ENCODE results near the gene CKLF. TPM values are rescaled to one million over a fixed set of nuclear protein-coding genes. Genes with fewer than 3 reads are reported as not detected.

The CKLF gene
- total and polyA plus RNA-seq, 7 experiments from 2014 or later: 24.1 to 160 (median 45.9) TPM

- peak; percentile 57 to 84 (median 75) for DNase-seq
- peak within 1 kb of the TSS; percentile 87 for H3K4me3 ChIP-seq (ENCODE audit: low read length)
- H3K27me3 ChIP-seq (ENCODE audit: control insufficient read depth in 2 of 2, insufficient read depth in 2 of 2, low read length in 2 of 2): no peaks in the 10 kb centered on the region
- intact Hi-C loops (cut with micrococcal nuclease): loop anchor here (1.0 to 5.0 kb wide), 13 partner anchors 14 to 276 kb away; partner anchors contain the start of genes CKLF (in 2 of the 2), CMTM4 (in 1 of the 2), DYNC1LI2 (in 1 of the 2) and PDP2 (in 1 of the 2)
- peak; percentile 77 for ATAC-seq
- peak within 1 kb of the TSS; percentile 80 to 99 (median 96) for H3K4me3 Mint-ChIP-seq
- CTCF ChIA-PET: interaction anchor here (0.6 to 2.3 kb wide), 11 partner anchors 10 to 200 kb away, joined by 3 to 11 read pairs (median 4); partner anchors contain the start of gene CKLF
- H3K36me3 Mint-ChIP-seq: peaks cover 0 to 24% (median 5%) of the 10 kb centered on the region in 5 donors
- H3K9me3 ChIP-seq (ENCODE audit: control insufficient read depth in 2 of 3, low read length in 3 of 3): peaks cover 0 to 12% (median 0%) of the 10 kb centered on the region in 3 experiments
- peaks cover 0 to 3% (median 0%) of the 10 kb centered on the region in 5 donors for H3K27me3 Mint-ChIP-seq
- H3K9me3 Mint-ChIP-seq: peaks cover 0 to 14% (median 4%) of the 10 kb centered on the region in 11 donors
- peaks cover 30 to 36% of the 10 kb centered on the region in 2 donors for H3K4me1 ChIP-seq (ENCODE audit: control insufficient read depth in 2 of 2, insufficient read depth in 2 of 2, low read length in 2 of 2)
- H3K4me1 Mint-ChIP-seq: peaks cover 31 to 58% (median 55%) of the 10 kb centered on the region in 7 donors
- peak within 1 kb of the TSS; percentile 89 to 98 (median 94) for H3K27ac Mint-ChIP-seq
- POLR2A ChIA-PET: interaction anchor here (0.6 to 3.2 kb wide), 16 partner anchors 15 to 226 kb away, joined by 3 to 28 read pairs (median 5); partner anchors contain the start of genes CKLF, DYNC1LI2 and NAE1
- H3K27ac ChIP-seq (ENCODE audit: low read depth, low read length): peak within 1 kb of the TSS; percentile 74
- peaks cover 0 to 13% (median 0%) of the 10 kb centered on the region in 3 experiments for H3K36me3 ChIP-seq (ENCODE audit: control insufficient read depth in 2 of 3, insufficient read depth in 3 of 3, low read length in 3 of 3)
These were observed 52.2 kb downstream of the CKLF start, which contains the start of gene CMTM3 for GRCh38 chr16:66604376-66605176. CMTM3 (plus strand) TSS chr16:66604704; CDS start chr16:66604806, 102 bp downstream.

DNA sequence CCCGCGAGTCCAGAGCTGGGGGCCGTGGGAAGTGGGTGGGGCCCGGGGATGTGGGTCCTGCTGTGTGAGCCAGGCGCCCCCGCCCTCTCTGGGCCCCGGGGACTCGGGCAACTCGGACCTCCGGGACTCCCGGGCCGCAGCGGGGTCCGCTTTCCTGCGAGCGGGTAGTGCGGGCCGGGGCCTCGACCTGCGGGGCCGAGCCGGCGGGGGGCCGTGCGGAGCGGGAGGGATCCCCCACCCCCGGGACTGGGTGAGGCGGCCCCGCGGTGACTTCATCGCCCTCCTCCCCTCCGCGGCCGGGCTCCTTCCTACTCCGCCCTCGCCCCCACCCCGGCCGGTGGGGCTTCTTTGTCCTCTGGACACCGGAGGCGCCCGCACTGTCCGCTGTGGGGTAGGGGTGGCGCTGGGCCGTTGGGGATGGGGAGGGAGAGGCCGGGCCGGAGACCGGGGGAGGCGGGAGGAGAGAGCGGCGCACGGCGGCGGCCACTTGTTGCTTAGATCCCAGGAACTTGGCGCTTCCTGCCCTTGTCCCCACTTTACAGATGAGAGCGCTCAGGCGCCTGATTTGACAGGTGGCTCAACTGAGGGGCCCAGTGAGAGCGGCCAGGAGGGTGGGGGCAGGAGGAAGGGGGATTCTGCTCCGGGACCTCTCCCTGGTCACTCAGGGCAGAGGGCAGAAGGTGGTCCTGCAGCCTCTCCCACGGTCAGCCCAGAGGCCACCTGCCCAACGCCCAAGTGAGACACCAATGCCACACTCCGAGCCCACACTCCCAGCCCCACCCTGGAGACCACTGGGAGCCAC lies 53.0 kb downstream of the CKLF start:
- ATAC-seq (peak; percentile 12), DNase-seq (peak in 4 of 9 donors; percentile 29 to 68 (median 31))
- H3K36me3 ChIP-seq (ENCODE audit: control insufficient read depth in 2 of 3, insufficient read depth in 3 of 3, low read length in 3 of 3): peaks cover 5 to 21% (median 5%) of the 10 kb centered on the region in 3 experiments
- peak overlapping the region in 8 of 9 donors; percentile 46 to 87 (median 86) for H3K27ac Mint-ChIP-seq
- H3K4me1 ChIP-seq (ENCODE audit: control insufficient read depth in 2 of 2, insufficient read depth in 2 of 2, low read length in 2 of 2): peaks cover 22 to 36% of the 10 kb centered on the region in 2 donors
- intact Hi-C loops (cut with micrococcal nuclease): loop anchor here (1.0 to 5.0 kb wide), 7 partner anchors 45 to 275 kb away; partner anchors contain the start of genes CMTM4 (in 1 of the 2), DYNC1LI2 (in 1 of the 2) and PDP2 (in 1 of the 2)
- peaks cover 27 to 53% (median 49%) of the 10 kb centered on the region in 7 donors for H3K4me1 Mint-ChIP-seq
- peak overlapping the region; percentile 62 to 98 (median 81) for H3K4me3 Mint-ChIP-seq
- peaks cover 5 to 26% (median 6%) of the 10 kb centered on the region in 5 donors for H3K36me3 Mint-ChIP-seq
- peak overlapping the region; percentile 57 for H3K4me3 ChIP-seq (ENCODE audit: low read length)
- H3K27me3 Mint-ChIP-seq: peaks cover 0 to 3% (median 0%) of the 10 kb centered on the region in 5 donors
- ChIA-PET POLR2A (interaction anchor here (0.7 to 3.2 kb wide), 7 partner anchors 15 to 84 kb away, joined by 3 to 28 read pairs (median 4); partner anchors contain the start of gene CKLF), CTCF (interaction anchor here (0.9 to 2.3 kb wide), 2 partner anchors 15 to 43 kb away, joined by 3 to 11 read pairs; no protein-coding TSS in a partner anchor)
- H3K27ac ChIP-seq (ENCODE audit: low read depth, low read length): peak overlapping the region; percentile 74
- peaks cover 0 to 14% (median 4%) of the 10 kb centered on the region in 11 donors for H3K9me3 Mint-ChIP-seq
- no peaks in the 10 kb centered on the region for H3K27me3 ChIP-seq (ENCODE audit: control insufficient read depth in 2 of 2, insufficient read depth in 2 of 2, low read length in 2 of 2)
- peaks cover 0 to 12% (median 0%) of the 10 kb centered on the region in 3 experiments for H3K9me3 ChIP-seq (ENCODE audit: control insufficient read depth in 2 of 3, low read length in 3 of 3)

DNA sequence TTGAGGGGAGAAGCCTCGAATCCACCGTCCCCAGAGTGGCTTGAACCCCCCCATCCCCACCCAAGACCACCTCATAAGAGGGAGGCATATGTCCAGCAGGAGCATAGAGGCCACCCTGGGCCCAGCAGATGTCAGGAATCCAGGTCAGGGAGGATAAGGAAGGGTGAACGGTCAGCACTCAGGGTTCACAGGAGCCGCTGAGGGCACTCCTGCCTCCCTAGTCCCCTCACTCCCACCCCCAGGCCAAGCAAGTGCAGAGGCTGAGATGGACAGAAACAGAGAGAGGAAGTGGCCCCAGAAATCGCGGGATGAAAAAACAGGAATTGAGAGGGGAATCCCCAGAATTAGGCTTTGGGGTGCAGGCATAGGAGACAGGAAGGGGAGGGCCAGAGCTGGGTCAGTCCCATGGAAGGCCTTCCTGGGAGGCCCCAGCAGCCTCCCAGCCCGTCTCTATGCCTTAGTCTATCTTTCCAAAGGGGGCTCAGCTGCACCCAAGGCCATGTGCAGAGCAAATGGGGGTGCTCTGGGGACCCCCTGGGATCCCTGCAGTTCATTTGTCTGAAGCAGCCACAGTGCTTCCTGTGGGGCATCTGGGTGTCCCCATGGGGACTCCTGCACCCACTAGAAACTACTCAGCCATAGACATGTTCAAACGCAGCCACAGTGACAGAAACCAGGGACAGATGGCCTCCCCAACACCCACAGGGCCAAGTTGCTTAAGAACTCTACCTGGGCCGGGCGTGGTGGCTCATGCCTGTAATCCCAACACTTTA lies 53.8 kb downstream of the CKLF start:
- ATAC-seq (no peak), DNase-seq (peak in 2 of 9 donors; percentile 3 to 28)
- H3K9me3 Mint-ChIP-seq: peaks cover 0 to 7% (median 0%) of the 10 kb centered on the region in 11 donors
- H3K36me3 ChIP-seq (ENCODE audit: control insufficient read depth in 2 of 3, insufficient read depth in 3 of 3, low read length in 3 of 3): peaks cover 5 to 29% (median 8%) of the 10 kb centered on the region in 3 experiments
- H3K27me3 ChIP-seq (ENCODE audit: control insufficient read depth in 2 of 2, insufficient read depth in 2 of 2, low read length in 2 of 2): no peaks in the 10 kb centered on the region
- H3K9me3 ChIP-seq (ENCODE audit: control insufficient read depth in 2 of 3, low read length in 3 of 3): peaks cover 0 to 7% (median 0%) of the 10 kb centered on the region in 3 experiments
- H3K4me3 ChIP-seq (ENCODE audit: low read length): peak overlapping the region; percentile 57
- CTCF ChIA-PET: interaction anchor here (3.0 kb wide), 1 partner anchor 43 kb away, joined by 26 read pairs; no protein-coding TSS in a partner anchor
- peaks cover 20 to 45% (median 42%) of the 10 kb centered on the region in 7 donors for H3K4me1 Mint-ChIP-seq
- peak overlapping the region; percentile 62 to 87 (median 84) for H3K27ac Mint-ChIP-seq
- H3K36me3 Mint-ChIP-seq: peaks cover 0 to 19% (median 5%) of the 10 kb centered on the region in 5 donors
- H3K27me3 Mint-ChIP-seq: peaks cover 0 to 3% (median 0%) of the 10 kb centered on the region in 5 donors
- intact Hi-C loops (cut with micrococcal nuclease): loop anchor here (1.0 to 5.0 kb wide), 7 partner anchors 45 to 274 kb away; partner anchors contain the start of genes CMTM4 (in 1 of the 2), DYNC1LI2 (in 1 of the 2) and PDP2 (in 1 of the 2)
- POLR2A ChIA-PET: interaction anchor here (1.0 to 1.3 kb wide), 4 partner anchors 16 to 198 kb away, joined by 3 to 4 read pairs (median 3); partner anchors contain the start of gene CKLF
- H3K4me1 ChIP-seq (ENCODE audit: control insufficient read depth in 2 of 2, insufficient read depth in 2 of 2, low read length in 2 of 2): peaks cover 17 to 36% of the 10 kb centered on the region in 2 donors
- H3K4me3 Mint-ChIP-seq: peak overlapping the region; percentile 63 to 98 (median 80)
- peak overlapping the region; percentile 74 for H3K27ac ChIP-seq (ENCODE audit: low read depth, low read length)

- Histone ChIP-seq H3K27ac (ENCODE audit: low read depth, low read length) (peak overlapping the region; percentile 40), H3K27me3 (ENCODE audit: control insufficient read depth in 2 of 2, insufficient read depth in 2 of 2, low read length in 2 of 2) (no peaks in the 10 kb centered on the region), H3K4me3 (ENCODE audit: low read length) (no peak overlapping the region), H3K4me1 (ENCODE audit: control insufficient read depth in 2 of 2, insufficient read depth in 2 of 2, low read length in 2 of 2) (peaks cover 17 to 34% of the 10 kb centered on the region in 2 donors), H3K36me3 (ENCODE audit: control insufficient read depth in 2 of 3, insufficient read depth in 3 of 3, low read length in 3 of 3) (peaks cover 5 to 52% (median 8%) of the 10 kb centered on the region in 3 experiments), H3K9me3 (ENCODE audit: control insufficient read depth in 2 of 3, low read length in 3 of 3) (no peaks in the 10 kb centered on the region)
- CTCF ChIA-PET: interaction anchor here (0.6 to 3.0 kb wide), 25 partner anchors 8 to 282 kb away, joined by 3 to 26 read pairs (median 4); partner anchors contain the start of genes CKLF and CMTM2
- peak overlapping the region in 8 of 10 donors; percentile 6 to 82 (median 34) for H3K4me3 Mint-ChIP-seq
- peaks cover 0 to 4% (median 0%) of the 10 kb centered on the region in 11 donors for H3K9me3 Mint-ChIP-seq
- DNase-seq (peak; percentile 66 to 85 (median 78)), ATAC-seq (peak; percentile 52)
- H3K27ac Mint-ChIP-seq: peak overlapping the region in 8 of 9 donors; percentile 45 to 85 (median 79)
- H3K4me1 Mint-ChIP-seq: peaks cover 19 to 37% (median 35%) of the 10 kb centered on the region in 7 donors
- intact Hi-C loops (cut with micrococcal nuclease): loop anchor here (1.0 to 5.0 kb wide), 12 partner anchors 42 to 264 kb away; partner anchors contain the start of genes CMTM4 (in 2 of the 2) and DYNC1LI2 (in 2 of the 2)
- H3K36me3 Mint-ChIP-seq: peaks cover 0 to 15% (median 5%) of the 10 kb centered on the region in 5 donors
- peaks cover 0 to 3% (median 0%) of the 10 kb centered on the region in 5 donors for H3K27me3 Mint-ChIP-seq
- POLR2A ChIA-PET: interaction anchor here (0.9 to 1.7 kb wide), 4 partner anchors 11 to 46 kb away, joined by 3 to 6 read pairs (median 4); partner anchors contain the start of gene CMTM2
These were observed 56.1 kb downstream of the CKLF start for GRCh38 chr16:66608241-66609138.

Measured in naive thymus-derived CD4-positive, alpha-beta T cell (primary cell).